Right atrium auricular region (tissue), 2 donors: ENCODE measurements around the gene ZMIZ1. TPM values are rescaled to one million over a fixed set of nuclear protein-coding genes. Genes with fewer than 3 reads are reported as not detected.

Experiments used
- DNase-seq: peaks from one replicate; pipeline ENCODE4 v3.0.0-alpha.2; 2019; ENCODE audit warnings: low spot score
- H3K27ac ChIP-seq, 2 donors: fragments of 200-600 bp; sonication (generic); 1 replicate in 1 of 2; 2 replicates in 1 of 2; pipeline ENCODE4 v1.5.1; 2016 to 2019
- H3K27me3 ChIP-seq, 2 donors: fragments of 200-600 bp; sonication (generic); one replicate each; pipeline versions ENCODE4 v1.5.1 to v1.6.0; 2017 to 2019
- H3K36me3 ChIP-seq: fragments of 200-600 bp; sonication (generic); one replicate; pipeline ENCODE4 v1.5.1; 2016
- H3K4me1 ChIP-seq, 2 donors: fragments of 200-600 bp; sonication (generic); one replicate each; pipeline versions ENCODE4 v1.5.1 to v1.6.0; 2017 to 2019
- H3K4me3 ChIP-seq, 2 donors: fragments of 200-600 bp; sonication (generic); 1 replicate in 1 of 2; 2 replicates in 1 of 2; pipeline ENCODE4 v1.5.1; 2017 to 2019; ENCODE audit warnings: mild to moderate bottlenecking in 1 of 2, moderate library complexity in 1 of 2
- H3K9me3 ChIP-seq, 2 donors: fragments of 200-600 bp; sonication (generic); one replicate each; pipeline ENCODE4 v1.5.1; 2019
- total RNA-seq, 2 donors: library from RNA; depleted of rRNA; stranded (reverse); fragments of >200 nt; gene quantifications; one replicate each; pipeline ENCODE4 v1.1.0, GENCODE V29; 2016
- TF ChIP-seq, protein P1 (sequence below), 2 donors: fragments of 200-600 bp; sonication (generic); IDR thresholded peaks; one replicate each; pipeline ENCODE4 v1.5.1; 2019; ENCODE audit warnings: antibody characterized with exemption in 2 of 2

ZMIZ1 gene
- total RNA-seq, 2 donors from 2014 or later: 59.3 to 71.0 TPM

DNA sequence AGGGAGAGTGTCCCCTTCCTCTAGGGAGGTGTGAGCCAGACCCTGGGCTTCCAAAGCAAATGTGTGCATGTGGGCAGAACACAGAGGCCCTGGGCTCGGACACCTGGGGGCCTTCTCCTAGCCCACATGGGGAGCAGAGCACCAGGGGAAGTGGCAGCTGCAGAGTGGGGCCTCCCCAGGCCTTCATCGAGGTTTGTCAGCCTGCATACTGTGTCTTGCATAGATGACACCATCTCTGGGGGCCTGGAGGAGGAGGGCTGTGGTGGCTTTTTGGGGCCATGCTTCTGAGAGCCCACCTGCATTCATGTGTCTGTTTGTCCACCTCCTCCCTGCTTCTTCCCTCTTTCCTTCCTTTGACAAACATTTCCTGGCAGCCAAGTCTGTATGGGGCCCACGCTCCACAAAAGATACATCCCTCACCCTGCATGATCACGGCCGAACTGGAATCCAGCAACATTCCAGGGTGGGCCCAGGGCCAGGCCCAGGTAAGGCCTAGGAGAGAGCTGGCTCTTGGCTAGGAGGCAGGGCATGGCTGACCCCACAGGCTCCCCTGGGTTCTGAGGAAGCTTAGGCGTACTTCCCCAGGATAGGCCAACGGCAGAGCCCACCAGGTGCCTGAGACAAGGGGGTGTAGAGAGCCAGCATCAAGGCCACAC, 79.2 kb downstream of the ZMIZ1 start:
- no peak for DNase-seq
- TF ChIP-seq, protein P1, sequence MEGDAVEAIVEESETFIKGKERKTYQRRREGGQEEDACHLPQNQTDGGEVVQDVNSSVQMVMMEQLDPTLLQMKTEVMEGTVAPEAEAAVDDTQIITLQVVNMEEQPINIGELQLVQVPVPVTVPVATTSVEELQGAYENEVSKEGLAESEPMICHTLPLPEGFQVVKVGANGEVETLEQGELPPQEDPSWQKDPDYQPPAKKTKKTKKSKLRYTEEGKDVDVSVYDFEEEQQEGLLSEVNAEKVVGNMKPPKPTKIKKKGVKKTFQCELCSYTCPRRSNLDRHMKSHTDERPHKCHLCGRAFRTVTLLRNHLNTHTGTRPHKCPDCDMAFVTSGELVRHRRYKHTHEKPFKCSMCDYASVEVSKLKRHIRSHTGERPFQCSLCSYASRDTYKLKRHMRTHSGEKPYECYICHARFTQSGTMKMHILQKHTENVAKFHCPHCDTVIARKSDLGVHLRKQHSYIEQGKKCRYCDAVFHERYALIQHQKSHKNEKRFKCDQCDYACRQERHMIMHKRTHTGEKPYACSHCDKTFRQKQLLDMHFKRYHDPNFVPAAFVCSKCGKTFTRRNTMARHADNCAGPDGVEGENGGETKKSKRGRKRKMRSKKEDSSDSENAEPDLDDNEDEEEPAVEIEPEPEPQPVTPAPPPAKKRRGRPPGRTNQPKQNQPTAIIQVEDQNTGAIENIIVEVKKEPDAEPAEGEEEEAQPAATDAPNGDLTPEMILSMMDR (IDR thresholded peaks at IDR 0.05): no peak
- Histone ChIP-seq H3K27ac (peak overlapping the region; percentile 93 to 98), H3K4me3 (no peak overlapping the region), H3K27me3 (no peaks in the 10 kb centered on the region), H3K36me3 (peaks cover 3% of the 10 kb centered on the region), H3K9me3 (no peaks in the 10 kb centered on the region), H3K4me1 (peaks cover 3 to 99% of the 10 kb centered on the region in 2 donors)

DNA sequence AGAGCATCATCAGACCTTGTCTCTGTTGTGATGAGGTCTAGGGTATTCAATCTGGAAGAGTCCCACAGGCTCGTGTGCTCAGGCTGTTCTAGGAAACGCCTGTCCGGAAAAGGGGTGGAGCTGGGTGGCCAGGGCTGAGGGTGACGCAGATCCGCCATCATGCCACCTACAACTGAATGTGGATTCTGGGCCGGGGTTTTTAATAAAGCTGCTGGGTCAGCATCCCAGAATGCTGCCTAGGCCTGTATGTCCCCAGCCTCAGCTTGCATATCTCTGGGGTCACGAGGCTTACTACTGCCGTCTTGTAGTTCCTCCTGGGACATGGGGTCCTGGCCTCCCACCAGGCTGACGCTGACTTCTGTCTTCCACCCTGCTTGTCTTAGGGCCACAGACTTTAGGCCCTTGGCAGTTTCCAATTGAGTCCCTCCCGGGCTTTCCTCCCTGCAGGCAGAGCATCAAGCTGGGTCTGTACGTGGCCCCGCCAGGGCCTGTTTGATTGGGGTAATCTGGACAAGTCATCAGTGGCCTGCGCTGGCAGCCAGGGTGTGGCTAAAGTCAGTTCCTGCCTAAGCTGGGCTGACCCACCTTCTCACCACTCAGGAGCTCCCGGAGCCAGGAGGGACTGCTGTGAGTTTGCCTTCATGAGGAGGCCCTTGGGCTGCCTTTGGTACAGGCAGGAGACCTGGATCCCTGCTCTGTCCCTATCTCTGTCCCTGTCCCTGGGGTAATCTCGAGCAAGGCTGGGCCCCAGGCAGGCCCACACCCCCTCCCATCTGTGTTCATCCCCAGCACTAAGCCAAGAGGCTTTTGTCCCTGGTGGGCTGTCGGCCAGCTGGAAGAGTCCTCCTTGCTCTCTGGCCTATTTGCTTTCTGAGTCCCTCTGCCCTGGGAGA, 79.9 kb downstream of the ZMIZ1 start:
- no peaks in the 10 kb centered on the region for H3K36me3 ChIP-seq
- H3K4me1 ChIP-seq: peaks cover 3 to 100% of the 10 kb centered on the region in 2 donors
- H3K4me3 ChIP-seq: peak overlapping the region in 1 of 2 donors; percentile 2
- TF ChIP-seq, protein P1 (IDR thresholded peaks at IDR 0.05): no peak
- DNase-seq: peak; percentile 91
- no peaks in the 10 kb centered on the region for H3K9me3 ChIP-seq
- peak overlapping the region; percentile 93 to 98 for H3K27ac ChIP-seq
- no peaks in the 10 kb centered on the region for H3K27me3 ChIP-seq

DNA sequence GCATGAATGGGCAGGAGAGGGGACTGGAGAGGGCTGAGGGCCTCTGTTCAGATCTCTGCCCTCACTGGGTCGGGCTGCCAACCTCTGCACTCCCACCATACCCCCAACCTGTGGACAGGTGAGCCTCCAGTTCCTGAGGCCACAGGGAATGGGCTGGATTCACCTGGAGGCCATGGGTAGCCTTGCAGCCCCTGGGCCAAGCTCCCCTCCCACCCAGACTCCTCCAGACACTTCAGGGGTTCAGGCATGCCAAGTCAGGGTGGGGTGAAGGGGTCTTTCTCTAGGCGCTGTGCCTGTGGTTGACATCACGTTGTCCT, 80.5 kb downstream of the ZMIZ1 start:
- no peak for DNase-seq
- Histone ChIP-seq H3K27ac (peak overlapping the region; percentile 93 to 98), H3K36me3 (no peaks in the 10 kb centered on the region)

DNA sequence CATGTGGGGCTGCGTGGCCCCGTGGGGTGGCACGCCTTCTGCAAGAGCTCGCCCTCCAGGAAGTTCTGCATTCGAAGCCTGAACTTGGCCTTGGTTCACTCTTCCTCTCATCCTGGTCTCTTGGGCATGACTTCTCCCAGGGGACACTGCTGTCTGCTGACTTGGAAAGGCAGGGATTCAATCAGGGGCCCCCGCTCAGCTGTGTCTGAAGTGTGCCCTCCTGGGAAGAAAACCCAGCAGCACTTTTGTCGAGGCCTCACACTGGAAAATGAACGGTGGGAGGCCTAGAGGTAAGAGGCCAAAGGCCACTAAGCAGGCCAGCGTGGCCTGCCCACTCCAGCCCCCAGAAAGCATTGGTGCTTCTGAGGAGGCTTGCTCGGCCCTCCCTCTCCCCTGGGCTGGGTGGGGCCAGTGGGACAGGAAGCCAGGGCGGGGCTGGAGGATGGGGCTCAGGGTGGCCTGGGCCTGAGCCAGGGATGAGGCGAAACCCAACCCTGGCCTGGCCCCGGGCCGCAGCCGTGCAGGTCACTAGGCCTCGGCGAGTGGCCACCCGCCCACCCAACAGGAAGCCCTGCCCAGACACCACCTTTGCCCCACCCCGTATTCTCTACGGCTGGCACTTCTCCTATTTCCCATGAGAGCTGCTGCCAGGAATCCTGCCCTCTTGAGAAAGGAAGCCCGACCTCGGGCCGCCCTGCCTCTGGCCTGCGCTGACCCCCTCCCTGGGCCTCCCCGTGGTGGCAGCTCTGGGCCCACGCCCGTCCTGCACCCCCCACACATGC, 81.1 kb downstream of the ZMIZ1 start:
- TF ChIP-seq, protein P1 (IDR thresholded peaks at IDR 0.05): peak in 1 of 2 donors; percentile 7
- no peaks in the 10 kb centered on the region for H3K27me3 ChIP-seq
- H3K9me3 ChIP-seq: no peaks in the 10 kb centered on the region
- DNase-seq: peak; percentile 88
- H3K27ac ChIP-seq: peak overlapping the region; percentile 93 to 98
- no peaks in the 10 kb centered on the region for H3K36me3 ChIP-seq
- H3K4me1 ChIP-seq: peaks cover 3 to 100% of the 10 kb centered on the region in 2 donors
- H3K4me3 ChIP-seq: no peak overlapping the region

More for the DNA sequence above, 80.5 kb downstream of the ZMIZ1 start:
- TF ChIP-seq, protein P1 (IDR thresholded peaks at IDR 0.05): no peak
- Histone ChIP-seq H3K4me1 (peaks cover 3 to 100% of the 10 kb centered on the region in 2 donors), H3K27me3 (no peaks in the 10 kb centered on the region), H3K4me3 (peak overlapping the region in 1 of 2 donors; percentile 2), H3K9me3 (no peaks in the 10 kb centered on the region)

DNA sequence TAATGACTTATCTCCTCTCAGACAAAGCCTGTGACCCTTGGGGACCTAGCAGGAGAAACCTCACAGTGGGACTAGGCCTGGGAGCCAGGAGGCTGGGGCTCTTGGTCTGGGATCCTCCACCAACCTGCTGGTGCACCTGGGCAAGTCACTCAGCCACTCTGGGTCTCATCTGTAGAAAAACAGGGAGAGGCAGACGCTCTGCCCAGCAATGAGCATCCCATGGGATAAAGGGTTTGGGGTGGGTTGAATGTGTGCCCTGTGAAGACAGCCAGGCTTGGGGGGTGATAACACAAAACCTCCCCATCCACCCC, 81.6 kb downstream of the ZMIZ1 start:
- Histone ChIP-seq H3K27ac (peak overlapping the region; percentile 93 to 98), H3K36me3 (no peaks in the 10 kb centered on the region), H3K27me3 (no peaks in the 10 kb centered on the region), H3K4me1 (peaks cover 3 to 100% of the 10 kb centered on the region in 2 donors), H3K9me3 (no peaks in the 10 kb centered on the region), H3K4me3 (no peak overlapping the region)
- TF ChIP-seq, protein P1 (IDR thresholded peaks at IDR 0.05): no peak
- no peak for DNase-seq
